H9 (cell line): ENCODE results near the gene CCDC12. TPM values are rescaled to one million over a fixed set of nuclear protein-coding genes. Genes with fewer than 3 reads are reported as not detected.

Experiments
- DNase-seq: peaks from one replicate; pipeline ENCODE4 v3.0.0-alpha.2; 2017
- H2AFZ ChIP-seq: one replicate; pipeline ENCODE4 v1.6.1; 2013; ENCODE audit warnings: mild to moderate bottlenecking, low read length, control low read depth, moderate library complexity
- H2AK5ac ChIP-seq: 2 replicates; pipeline ENCODE4 v1.6.1; 2013; ENCODE audit warnings: low read length, control low read depth, mixed read lengths; ENCODE audit not compliant: insufficient read length
- H2BK120ac ChIP-seq: one replicate; pipeline ENCODE4 v1.6.1; 2013; ENCODE audit warnings: low read depth, mild to moderate bottlenecking, low read length, control low read depth, inconsistent platforms; ENCODE audit not compliant: poor library complexity, severe bottlenecking
- H2BK12ac ChIP-seq: 2 replicates; pipeline ENCODE4 v1.6.1; 2013; ENCODE audit warnings: low read length, control low read depth, mixed read lengths, low read depth; ENCODE audit not compliant: insufficient read length
- H2BK15ac ChIP-seq: 2 replicates; pipeline ENCODE4 v1.6.1; 2013; ENCODE audit warnings: low read depth, low read length, control low read depth
- H2BK20ac ChIP-seq: one replicate; pipeline ENCODE4 v1.6.1; 2013; ENCODE audit warnings: low read depth, mild to moderate bottlenecking, low read length, control low read depth, inconsistent platforms; ENCODE audit not compliant: poor library complexity, severe bottlenecking
- H2BK5ac ChIP-seq: 2 replicates; pipeline ENCODE4 v1.6.1; 2013; ENCODE audit warnings: low read length, control low read depth, mixed read lengths; ENCODE audit not compliant: insufficient read length
- H3K14ac ChIP-seq: 2 replicates; pipeline ENCODE4 v1.6.1; 2013; ENCODE audit warnings: low read length, control low read depth; ENCODE audit not compliant: insufficient read depth
- H3K18ac ChIP-seq: 2 replicates; pipeline ENCODE4 v1.6.1; 2013; ENCODE audit warnings: low read depth, mild to moderate bottlenecking, mixed read lengths, low read length, control low read depth; ENCODE audit not compliant: insufficient read length
- H3K23ac ChIP-seq: 2 replicates; pipeline ENCODE4 v1.6.1; 2013; ENCODE audit warnings: low read length, control low read depth, mixed read lengths, low read depth; ENCODE audit not compliant: insufficient read length
- H3K23me2 ChIP-seq: 2 replicates; pipeline ENCODE4 v1.6.1; 2013; ENCODE audit warnings: low read depth, mild to moderate bottlenecking, mixed read lengths, low read length, control low read depth; ENCODE audit not compliant: insufficient read length, poor library complexity, severe bottlenecking
- H3K27ac ChIP-seq: 2 replicates; pipeline ENCODE4 v1.5.1; 2013; ENCODE audit warnings: low read length, control low read depth, mixed read lengths, low read depth; ENCODE audit not compliant: insufficient read length
- H3K27me3 ChIP-seq: 2 replicates; pipeline ENCODE4 v1.6.1; 2013; ENCODE audit warnings: low read length, control low read depth, inconsistent platforms; ENCODE audit not compliant: insufficient read depth
- H3K4ac ChIP-seq: 2 replicates; pipeline ENCODE4 v1.6.1; 2013; ENCODE audit warnings: low read depth, mild to moderate bottlenecking, control low read depth, inconsistent platforms, low read length, moderate library complexity
- H3K4me1 ChIP-seq: 2 replicates; pipeline ENCODE4 v1.6.1; 2013; ENCODE audit warnings: low read length, control low read depth, inconsistent platforms; ENCODE audit not compliant: insufficient read depth
- H3K4me2 ChIP-seq: 2 replicates; pipeline ENCODE4 v1.6.1; 2013; ENCODE audit warnings: low read length, control low read depth, mixed read lengths; ENCODE audit not compliant: insufficient read length, insufficient read depth
- H3K56ac ChIP-seq: 2 replicates; pipeline ENCODE4 v1.6.1; 2013; ENCODE audit warnings: low read depth, mild to moderate bottlenecking, mixed read lengths, low read length, control low read depth; ENCODE audit not compliant: insufficient read length
- H3K79me1 ChIP-seq: 2 replicates; pipeline ENCODE4 v1.6.1; 2013; ENCODE audit warnings: low read depth, mild to moderate bottlenecking, moderate library complexity, low read length, control low read depth, inconsistent platforms; ENCODE audit not compliant: insufficient read depth, poor library complexity, severe bottlenecking
- H3K79me2 ChIP-seq: 2 replicates; pipeline ENCODE4 v1.6.1; 2013; ENCODE audit warnings: low read length, control low read depth, inconsistent platforms; ENCODE audit not compliant: insufficient read depth
- H3K9ac ChIP-seq: 2 replicates; pipeline ENCODE4 v1.6.1; 2013; ENCODE audit warnings: low read length, control low read depth, mixed read lengths; ENCODE audit not compliant: insufficient read length; ENCODE audit errors: extremely low read depth
- H3K9me3 ChIP-seq: one replicate; pipeline ENCODE4 v1.6.1; 2013; ENCODE audit warnings: low read depth, low read length, inconsistent platforms; ENCODE audit not compliant: control insufficient read depth
- H3T11ph ChIP-seq: one replicate; pipeline ENCODE4 v1.6.1; 2013; ENCODE audit warnings: mild to moderate bottlenecking, low read length, control low read depth, inconsistent platforms
- H4K20me1 ChIP-seq: one replicate; pipeline ENCODE4 v1.6.1; 2013; ENCODE audit not compliant: control insufficient read depth, insufficient read length, insufficient read depth
- H4K5ac ChIP-seq: 2 replicates; pipeline ENCODE4 v1.6.1; 2013; ENCODE audit warnings: low read depth, mild to moderate bottlenecking, mixed read lengths, low read length, control low read depth; ENCODE audit not compliant: insufficient read length
- H4K8ac ChIP-seq: replicated peaks from 2 replicates; pipeline ENCODE4 v1.6.1; 2013; ENCODE audit warnings: low read length, control low read depth, mixed read lengths, low read depth; ENCODE audit not compliant: insufficient read length
- H4K91ac ChIP-seq: 2 replicates; pipeline ENCODE4 v1.6.1; 2013; ENCODE audit warnings: low read depth, mild to moderate bottlenecking, moderate library complexity, mixed read lengths, low read length, control low read depth; ENCODE audit not compliant: insufficient read length
- H3K27ac Mint-ChIP-seq, 3 experiments: 2 replicates in 2 of 3; 3 replicates in 1 of 3; pipeline ENCODE4 v1.8.0; 2020 to 2021; ENCODE audit warnings: mixed read lengths in 3 of 3, mild to moderate bottlenecking in 1 of 3, moderate library complexity in 1 of 3
- H3K27me3 Mint-ChIP-seq: 2 replicates; pipeline ENCODE4 v1.8.0; 2021; ENCODE audit warnings: low read depth, mild to moderate bottlenecking, moderate library complexity, mixed read lengths
- H3K36me3 Mint-ChIP-seq, 3 experiments: 2 replicates in 2 of 3; 3 replicates in 1 of 3; pipeline ENCODE4 v1.8.0; 2020 to 2021; ENCODE audit warnings: low read depth in 3 of 3, mixed read lengths in 3 of 3; ENCODE audit not compliant: insufficient read depth in 1 of 3
- H3K4me1 Mint-ChIP-seq, 2 experiments: 2 replicates each; pipeline ENCODE4 v1.8.0; 2020; ENCODE audit warnings: mixed read lengths in 2 of 2
- H3K4me3 Mint-ChIP-seq, 2 experiments: 2 replicates in 1 of 2; 3 replicates in 1 of 2; pipeline ENCODE4 v1.8.0; 2020 to 2021; ENCODE audit warnings: mild to moderate bottlenecking in 2 of 2, mixed read lengths in 2 of 2, moderate library complexity in 1 of 2
- H3K9me3 Mint-ChIP-seq, 2 experiments: 2 replicates in 1 of 2; 3 replicates in 1 of 2; pipeline ENCODE4 v1.8.0; 2020; ENCODE audit warnings: mild to moderate bottlenecking in 2 of 2, mixed read lengths in 2 of 2, moderate library complexity in 1 of 2
- WGBS: extraction: QIAGEN DNeasy Blood & Tissue Kit; methylation state at CpG from one replicate; pipeline ENCODE4 v1.1.7; 2013; ENCODE audit warnings: missing lambda C conversion rate, low lambda C conversion rate, mixed read lengths; ENCODE audit not compliant: insufficient read length; ENCODE audit errors: extremely low coverage; 5-methylcytosine and 5-hydroxymethylcytosine counted together
- total RNA-seq: library from RNA; stranded (reverse); gene quantifications from 2 replicates; pipeline ENCODE4 v1.2.1, GENCODE V29; 2021
- TF ChIP-seq, protein P1 (sequence below): fragments of 200-600 bp; sonication (generic); conservative IDR thresholded peaks from 3 replicates; pipeline ENCODE4 v1.8.0; 2021; ENCODE audit warnings: antibody characterized with exemption, mild to moderate bottlenecking

The CCDC12 gene
- total RNA-seq, 1 experiment from 2014 or later, result 54.0 TPM

DNA sequence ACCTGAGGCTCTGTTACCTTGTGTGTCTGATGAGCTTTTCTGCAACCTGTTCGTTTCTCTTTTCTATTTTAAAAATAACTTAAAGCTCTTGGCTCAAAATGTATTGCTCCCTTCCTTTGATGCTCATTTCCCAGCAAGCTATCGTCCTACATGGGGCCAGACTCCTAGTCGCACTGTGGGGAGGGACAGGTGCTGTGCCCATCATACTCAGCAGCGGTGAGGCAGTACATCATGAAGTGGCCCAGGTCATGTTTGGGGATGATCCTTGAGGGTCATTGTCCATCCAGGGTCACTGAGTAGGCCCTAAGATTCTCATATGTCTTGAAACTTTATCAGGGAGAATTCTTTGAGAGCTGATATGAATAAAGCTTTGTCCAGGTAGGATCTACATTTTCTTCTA lies 57.9 kb downstream of the CCDC12 start:
- Histone ChIP-seq H2BK5ac (no peak overlapping the region), H2AK5ac (no peak overlapping the region), H3K9ac (no peak overlapping the region), H3T11ph (no peak overlapping the region), H3K4me1 (no peaks in the 10 kb centered on the region), H3K9me3 (no peaks in the 10 kb centered on the region), H2BK12ac (no peak overlapping the region), H3K23ac (no peak overlapping the region), H3K23me2 (no peaks in the 10 kb centered on the region), H4K20me1 (no peaks in the 10 kb centered on the region), H3K4ac (no peak overlapping the region), H2BK15ac (no peak overlapping the region), H2BK20ac (no peak overlapping the region), H4K91ac (no peak overlapping the region), H3K4me2 (no peak overlapping the region), H3K18ac (no peak overlapping the region), H3K27ac (no peak overlapping the region), H3K79me2 (no peaks in the 10 kb centered on the region), H4K8ac (no peak overlapping the region), H2AFZ (no peak overlapping the region), H4K5ac (no peak overlapping the region), H3K56ac (no peak overlapping the region), H3K79me1 (no peaks in the 10 kb centered on the region), H3K27me3 (no peaks in the 10 kb centered on the region), H2BK120ac (no peak overlapping the region), H3K14ac (no peak overlapping the region)
- no peak overlapping the region for H3K4me3 Mint-ChIP-seq
- H3K36me3 Mint-ChIP-seq, result peaks cover 61 to 68% (median 63%) of the 10 kb centered on the region in 3 experiments
- TF ChIP-seq, protein P1, sequence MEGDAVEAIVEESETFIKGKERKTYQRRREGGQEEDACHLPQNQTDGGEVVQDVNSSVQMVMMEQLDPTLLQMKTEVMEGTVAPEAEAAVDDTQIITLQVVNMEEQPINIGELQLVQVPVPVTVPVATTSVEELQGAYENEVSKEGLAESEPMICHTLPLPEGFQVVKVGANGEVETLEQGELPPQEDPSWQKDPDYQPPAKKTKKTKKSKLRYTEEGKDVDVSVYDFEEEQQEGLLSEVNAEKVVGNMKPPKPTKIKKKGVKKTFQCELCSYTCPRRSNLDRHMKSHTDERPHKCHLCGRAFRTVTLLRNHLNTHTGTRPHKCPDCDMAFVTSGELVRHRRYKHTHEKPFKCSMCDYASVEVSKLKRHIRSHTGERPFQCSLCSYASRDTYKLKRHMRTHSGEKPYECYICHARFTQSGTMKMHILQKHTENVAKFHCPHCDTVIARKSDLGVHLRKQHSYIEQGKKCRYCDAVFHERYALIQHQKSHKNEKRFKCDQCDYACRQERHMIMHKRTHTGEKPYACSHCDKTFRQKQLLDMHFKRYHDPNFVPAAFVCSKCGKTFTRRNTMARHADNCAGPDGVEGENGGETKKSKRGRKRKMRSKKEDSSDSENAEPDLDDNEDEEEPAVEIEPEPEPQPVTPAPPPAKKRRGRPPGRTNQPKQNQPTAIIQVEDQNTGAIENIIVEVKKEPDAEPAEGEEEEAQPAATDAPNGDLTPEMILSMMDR, result no peak
- no peak overlapping the region for H3K27ac Mint-ChIP-seq
- no peaks in the 10 kb centered on the region for H3K4me1 Mint-ChIP-seq
- H3K9me3 Mint-ChIP-seq, result peaks cover 5 to 8% of the 10 kb centered on the region in 2 experiments; a peak in 4 of 5 replicates
- no peak for DNase-seq
- no CpG with 5 or more reads among the region's 4 CpGs for WGBS
- H3K27me3 Mint-ChIP-seq, result no peaks in the 10 kb centered on the region; the same call in 1 of the 2 replicates
